ENCODE results near the gene ISYNA1. TPM values are rescaled to one million over a fixed set of nuclear protein-coding genes. Genes with fewer than 3 reads are reported as not detected.

ISYNA1 gene
- polyA plus RNA-seq, 2 of the 4 experiments (the other 2 are of a cell fraction): 18.0 to 60.7 TPM

GRCh38 chr19:18478545-18479311 lies 40.8 kb upstream of the ISYNA1 start:
- WGBS (ENCODE audit: missing lambda C conversion rate): 46% methylated on average over 12 of the region's 17 CpGs
- TF ChIP-seq ZSCAN20 (CRISPR knock-in tag; IDR thresholded peaks at IDR 0.05) (no peak), CEBPB (IDR thresholded peaks at IDR 0.05) (peak; percentile 93 to 98), EP300 (IDR thresholded peaks at IDR 0.05) (peak in 1 of 2 experiments; percentile 49; a peak in 1 of 5 replicates), JUN (IDR thresholded peaks at IDR 0.05) (no peak; a peak in 1 of 5 replicates), HOXB5 (CRISPR knock-in tag; IDR thresholded peaks at IDR 0.05) (no peak), TP53 (CRISPR knock-in tag; IDR thresholded peaks at IDR 0.05) (no peak), ZNF302 (CRISPR knock-in tag; IDR thresholded peaks at IDR 0.05) (no peak), HES2 (IDR thresholded peaks at IDR 0.05) (peak; percentile 74)
- POLR2A ChIA-PET: interaction anchor here (1.3 kb wide), 1 partner anchor 79 kb away, joined by 3 read pairs; the partner anchor contains the start of gene KXD1
- H3K4me2 ChIP-seq: peak overlapping the region; percentile 66
- ATAC-seq (peak; percentile 87), FAIRE-seq (no peak), DNase-seq (ENCODE audit: low read depth in 1 of 2, low spot score in 1 of 2) (peak; percentile 83 to 85)
- CTCF ChIA-PET: interaction anchor here (0.6 to 6.7 kb wide), 5 partner anchors 9 to 396 kb away, joined by 3 to 30 read pairs (median 4); no protein-coding TSS in a partner anchor
- H3K4me3 ChIP-seq: no peak overlapping the region
- no peaks in the 10 kb centered on the region for H3K9me3 ChIP-seq
- peaks cover 24% of the 10 kb centered on the region for H3K4me1 ChIP-seq
- H3K27ac ChIP-seq: peak overlapping the region; percentile 82 to 98

GRCh38 chr19:18477974-18478373 lies 40.0 kb upstream of the ISYNA1 start:
- WGBS (ENCODE audit: missing lambda C conversion rate): 89% methylated on average over 8 of the region's 8 CpGs
- TF ChIP-seq E2F6 (IDR thresholded peaks at IDR 0.05; ENCODE audit: borderline replicate concordance, low read depth): no peak
- TF ChIP-seq ESRRA (IDR thresholded peaks at IDR 0.05; ENCODE audit: borderline replicate concordance, low read length): no peak
- no peak for TF ChIP-seq MAX (IDR thresholded peaks at IDR 0.05)
- no peak for TF ChIP-seq RAD21 (conservative IDR thresholded peaks at IDR 0.05 in 1 of 2, IDR thresholded peaks at IDR 0.05 in 1 of 2)
- TF ChIP-seq BCL3 (IDR thresholded peaks at IDR 0.05): no peak
- H3K4me2 ChIP-seq: no peak overlapping the region
- no peak for ATAC-seq
- ChIA-PET POLR2A (interaction anchor here (1.3 kb wide), 1 partner anchor 80 kb away, joined by 3 read pairs; the partner anchor contains the start of gene KXD1), CTCF (interaction anchor here (0.6 to 6.7 kb wide), 4 partner anchors 8 to 397 kb away, joined by 3 to 30 read pairs (median 4); no protein-coding TSS in a partner anchor)
- H3K4me1 ChIP-seq: peaks cover 21% of the 10 kb centered on the region
- no peak for FAIRE-seq
- no peak overlapping the region for H3K4me3 ChIP-seq
- peak overlapping the region; percentile 82 to 98 for H3K27ac ChIP-seq
- H3K9me3 ChIP-seq: no peaks in the 10 kb centered on the region
- DNase-seq (ENCODE audit: low read depth in 1 of 2, low spot score in 1 of 2): no peak

- TF ChIP-seq USF2 (IDR thresholded peaks at IDR 0.05) (no peak), RAD21 (conservative IDR thresholded peaks at IDR 0.05 in 1 of 2, IDR thresholded peaks at IDR 0.05 in 1 of 2) (0 out of 5 replicates have a peak, but pooled peaks of 1 of the 2 experiments have one; percentile 5), CBX8 (IDR thresholded peaks at IDR 0.05) (no peak), HOXB5 (CRISPR knock-in tag; IDR thresholded peaks at IDR 0.05) (no peak)
- Histone ChIP-seq H3K4me2 (no peak overlapping the region), H3K9me3 (no peaks in the 10 kb centered on the region), H3K4me1 (peaks cover 21% of the 10 kb centered on the region), H3K4me3 (no peak overlapping the region), H3K27ac (peak overlapping the region in 1 of 2 experiments; percentile 98; a peak in 2 of 6 replicates)
- DNase-seq (ENCODE audit: low read depth in 1 of 2, low spot score in 1 of 2) (peak in 1 of 2 experiments; percentile 35), FAIRE-seq (no peak), ATAC-seq (no peak)
- ChIA-PET POLR2A (no interaction called here), CTCF (interaction anchor here (1.4 to 6.7 kb wide), 4 partner anchors 7 to 14 kb away, joined by 4 to 30 read pairs (median 6); no protein-coding TSS in a partner anchor)
- 86% methylated on average over 24 of the region's 24 CpGs for WGBS (ENCODE audit: missing lambda C conversion rate)
Measured at GRCh38 chr19:18477042-18477779, 39.3 kb upstream of the ISYNA1 start.
